OCI-LY1 (cell line): ENCODE data around the gene PARVG.

Source experiments
- CTCF ChIP-seq: fragments of 200-600 bp; sonication (generic), shearing (Covaris generic); IDR thresholded peaks from 2 replicates; pipeline ENCODE4 v1.5.1; 2017; ENCODE audit warnings: mild to moderate bottlenecking, antibody characterized with exemption, low read length, moderate library complexity, mixed read lengths
- EZH2 ChIP-seq: fragments of 200-600 bp; sonication (generic), shearing (Covaris generic); IDR thresholded peaks from 2 replicates; pipeline ENCODE4 v1.8.0; 2017; ENCODE audit warnings: borderline replicate concordance, mixed run types, mild to moderate bottlenecking, antibody characterized with exemption, low read length, moderate library complexity, mixed read lengths

GRCh38 chr22:44158816-44159215 lies 21.9 kb upstream of the PARVG start:
- TF ChIP-seq CTCF (no peak), EZH2 (no peak)
